Endometrial microvascular endothelial cells (primary cell): ENCODE data around the gene SLC45A1. TPM values are rescaled to one million over a fixed set of nuclear protein-coding genes. Genes with fewer than 3 reads are reported as not detected.
"Not testable (repeated sequence)": the region's sequence is repeated elsewhere in the genome, so short reads cannot be mapped to it uniquely, and the experiment has no call there.

Experiments
- in situ Hi-C: cut with HindIII; loops from 2 replicates; pipeline ENCODE4 v1.10.0; 2017; ENCODE audit warnings: low sequenced_read_pairs, low pct_unique_long_range_greater_than_20kb; ENCODE audit errors: inconsistent ontology term
- total RNA-seq: library from RNA; depleted of rRNA; stranded (reverse); fragments of >200 nt; gene quantifications from one replicate; pipeline ENCODE4 v1.2.3, GENCODE V29; 2015; ENCODE audit errors: inconsistent ontology term

Gene SLC45A1
- total RNA-seq, 1 donor from 2014 or later = not detected

DNA sequence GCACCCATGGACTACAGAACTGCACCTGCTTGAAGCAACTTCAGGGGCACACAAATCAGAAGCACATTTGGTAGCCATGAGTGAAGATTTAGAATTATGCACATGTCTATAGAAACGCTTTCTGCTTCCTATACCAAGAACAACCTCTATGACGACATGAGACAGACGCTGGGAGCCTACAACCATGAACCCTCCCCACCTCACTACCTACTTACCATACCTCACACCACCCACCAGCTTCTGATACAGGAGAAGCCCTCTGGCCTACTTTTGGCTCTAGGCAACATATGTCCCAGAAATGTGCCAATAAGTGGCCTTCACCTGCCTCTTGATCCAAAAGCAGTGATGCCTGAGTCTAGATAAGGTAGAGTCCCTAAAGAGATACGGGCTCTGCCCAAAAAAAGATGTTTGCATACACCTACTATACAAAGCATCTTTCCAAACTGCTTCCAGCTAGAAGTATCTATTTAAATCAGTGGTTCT is 58.5 kb downstream of the SLC45A1 start:
- in situ Hi-C loops = no loop called here

DNA sequence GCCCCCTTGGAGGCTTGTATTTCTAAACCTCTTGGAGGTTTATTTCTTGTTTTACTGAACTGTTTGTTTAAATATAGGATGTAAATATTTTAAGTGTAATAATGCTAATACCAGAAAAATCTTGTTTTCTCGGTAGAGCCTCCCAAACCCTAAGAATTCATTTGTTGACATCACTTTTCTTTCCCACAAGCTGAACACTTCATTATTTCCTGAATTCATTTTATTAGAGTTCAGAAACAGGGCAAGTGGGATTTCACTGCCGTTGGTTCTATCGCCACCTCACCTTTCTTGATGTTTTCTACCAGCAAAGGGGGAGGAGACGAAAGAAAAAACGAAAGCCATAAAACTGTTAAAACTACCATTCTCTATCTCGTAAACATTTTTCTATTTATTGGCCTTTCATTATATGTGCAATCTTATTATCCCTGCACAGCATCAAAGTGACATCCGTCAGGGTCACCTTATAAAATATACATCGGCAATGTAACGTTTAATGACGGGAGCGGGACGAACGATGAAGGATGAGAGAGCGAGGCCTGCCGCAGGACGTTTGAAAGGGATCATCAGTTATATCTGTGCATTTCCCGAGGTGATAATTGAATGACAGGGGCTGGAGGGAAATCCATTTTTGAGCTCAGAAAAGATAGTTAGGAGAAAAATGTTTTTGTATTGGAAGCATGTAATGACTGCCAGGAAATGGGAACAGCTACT is 59.5 kb downstream of the SLC45A1 start:
- in situ Hi-C loops = no loop called here

DNA sequence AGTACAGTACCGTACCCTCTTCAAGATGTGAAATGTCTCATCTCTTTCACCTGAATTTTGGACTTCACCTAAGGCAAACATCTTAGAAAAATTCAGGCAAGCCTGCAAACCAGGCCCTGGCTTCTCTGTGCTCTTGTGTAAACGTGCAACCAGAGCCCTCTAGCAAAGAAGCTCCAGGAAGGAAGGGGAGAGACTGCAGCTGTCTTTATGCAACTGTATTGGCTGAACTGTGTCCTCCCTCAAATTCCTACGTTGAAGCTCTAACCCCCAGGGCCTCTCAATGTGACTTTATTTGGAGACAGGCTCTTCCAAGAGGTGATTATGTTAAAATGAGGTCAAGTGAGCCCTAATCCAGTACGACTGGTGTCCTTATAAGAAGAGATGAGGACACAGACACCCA is 60.3 kb downstream of the SLC45A1 start:
- in situ Hi-C loops = no loop called here

DNA sequence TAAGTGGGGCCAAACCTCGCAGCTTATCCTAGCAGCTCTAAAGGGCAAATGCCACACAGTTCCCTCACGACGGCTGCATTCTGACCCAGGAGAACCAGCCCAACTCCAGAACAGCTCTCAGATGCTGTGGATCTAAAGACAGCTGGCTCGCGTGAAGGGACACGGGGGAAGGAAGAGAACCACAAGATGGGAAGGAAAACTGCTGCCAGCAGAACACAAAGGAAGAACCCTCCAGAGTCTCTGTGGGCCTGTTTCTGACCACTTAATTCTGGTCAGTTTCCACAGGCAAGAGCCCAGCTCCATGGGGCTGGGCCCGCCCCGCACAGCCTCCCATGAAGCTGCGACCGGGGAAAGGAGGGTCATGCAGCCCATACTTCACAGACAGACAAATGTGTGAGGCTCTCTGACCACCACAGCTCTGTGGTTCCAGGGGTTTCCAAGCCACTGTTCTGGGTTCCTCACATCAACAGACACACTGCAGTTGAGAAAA is 61.1 kb downstream of the SLC45A1 start:
- in situ Hi-C loops = no loop called here

DNA sequence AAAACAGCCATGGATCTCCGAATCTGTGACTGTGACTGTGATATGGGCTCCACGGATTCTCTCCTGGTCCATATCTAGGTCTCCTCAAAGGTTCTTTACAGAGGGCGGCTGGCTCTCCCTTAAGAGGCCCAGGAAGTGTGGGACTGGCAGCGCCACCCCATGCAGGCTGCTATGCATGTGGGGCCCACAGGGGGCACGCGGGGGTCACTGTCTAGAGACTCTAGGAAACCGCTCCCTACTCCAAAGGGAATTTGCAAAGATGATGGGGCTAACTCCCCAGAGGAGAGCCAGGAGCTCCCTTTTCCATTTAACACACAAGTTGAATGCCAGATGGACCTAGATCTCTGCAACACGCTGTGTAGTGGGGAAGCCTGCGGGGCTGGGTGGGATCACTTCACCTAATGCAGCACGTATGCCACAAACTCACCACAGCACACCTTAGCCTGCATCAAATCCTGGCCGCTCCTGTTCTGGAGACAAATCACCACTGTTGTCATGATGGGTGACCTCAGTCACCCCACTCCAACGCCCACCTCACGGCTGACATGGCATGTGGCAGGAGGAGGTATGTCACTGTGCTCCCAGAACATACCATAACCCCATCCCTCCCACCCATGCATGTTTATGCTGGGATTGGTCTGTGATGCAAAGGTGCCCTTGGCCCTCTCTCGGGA is 61.7 kb downstream of the SLC45A1 start:
- in situ Hi-C loops = no loop called here

DNA sequence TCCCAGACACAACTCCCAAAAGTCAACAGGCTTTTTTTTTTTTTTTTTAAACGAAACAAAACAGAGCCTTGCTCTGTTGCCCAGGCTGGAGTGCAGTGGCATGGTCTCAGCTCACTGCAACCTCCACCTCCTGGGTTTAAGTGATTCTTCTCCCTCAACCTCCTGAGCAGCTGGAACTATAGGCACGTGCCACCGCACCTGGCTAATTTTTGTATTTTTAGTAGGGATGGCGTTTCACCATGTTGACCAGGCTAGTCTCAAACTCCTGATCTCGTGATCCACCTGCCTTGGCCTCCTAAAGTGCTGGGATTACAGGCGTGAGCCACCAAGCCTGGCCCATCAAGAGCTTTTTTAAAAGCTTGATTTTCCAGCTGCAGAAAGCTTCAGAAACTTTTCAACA is 62.4 kb downstream of the SLC45A1 start:
- in situ Hi-C loops = not testable (repeated sequence)

DNA sequence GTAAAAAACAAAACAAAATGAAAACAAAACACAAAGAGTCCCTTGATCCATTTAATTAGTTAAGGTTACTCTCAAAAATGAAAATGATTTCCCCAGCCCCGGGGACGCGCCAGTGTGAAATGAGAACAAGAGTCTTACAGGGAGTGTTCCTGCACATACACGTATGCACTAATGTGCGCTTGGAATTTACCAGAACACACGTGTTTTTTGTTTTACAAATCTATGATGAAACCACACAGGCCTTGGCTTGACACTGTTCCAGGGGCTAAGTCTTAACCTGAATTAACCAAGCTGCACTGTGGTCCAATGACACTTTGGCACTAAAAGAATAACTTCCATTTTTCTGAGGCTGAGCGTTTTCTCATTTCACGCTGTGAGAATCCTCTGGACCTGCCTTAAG is 63.7 kb downstream of the SLC45A1 start:
- in situ Hi-C loops = no loop called here

DNA sequence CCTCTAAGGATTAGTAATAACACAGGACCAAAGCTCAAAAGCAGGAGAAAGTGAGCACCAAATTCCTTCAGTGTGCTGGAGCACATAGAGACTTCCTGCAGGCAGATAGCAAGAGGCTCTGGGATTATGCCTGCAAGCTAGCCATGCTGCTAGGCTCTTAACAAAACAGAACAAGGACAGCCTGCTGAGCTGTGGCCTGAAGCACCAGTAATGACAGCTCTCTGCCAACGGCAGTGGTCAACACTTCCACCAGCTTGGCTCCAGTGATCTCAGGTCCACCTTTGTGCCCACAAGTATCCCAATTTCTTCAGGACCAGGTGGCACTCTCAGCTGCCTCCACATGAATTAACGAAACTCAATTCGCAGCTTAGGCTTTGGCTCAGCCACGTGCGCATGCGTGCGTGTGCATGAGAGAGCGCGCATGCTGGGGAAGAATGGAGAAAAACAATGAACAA is 64.2 kb downstream of the SLC45A1 start:
- in situ Hi-C loops = no loop called here

DNA sequence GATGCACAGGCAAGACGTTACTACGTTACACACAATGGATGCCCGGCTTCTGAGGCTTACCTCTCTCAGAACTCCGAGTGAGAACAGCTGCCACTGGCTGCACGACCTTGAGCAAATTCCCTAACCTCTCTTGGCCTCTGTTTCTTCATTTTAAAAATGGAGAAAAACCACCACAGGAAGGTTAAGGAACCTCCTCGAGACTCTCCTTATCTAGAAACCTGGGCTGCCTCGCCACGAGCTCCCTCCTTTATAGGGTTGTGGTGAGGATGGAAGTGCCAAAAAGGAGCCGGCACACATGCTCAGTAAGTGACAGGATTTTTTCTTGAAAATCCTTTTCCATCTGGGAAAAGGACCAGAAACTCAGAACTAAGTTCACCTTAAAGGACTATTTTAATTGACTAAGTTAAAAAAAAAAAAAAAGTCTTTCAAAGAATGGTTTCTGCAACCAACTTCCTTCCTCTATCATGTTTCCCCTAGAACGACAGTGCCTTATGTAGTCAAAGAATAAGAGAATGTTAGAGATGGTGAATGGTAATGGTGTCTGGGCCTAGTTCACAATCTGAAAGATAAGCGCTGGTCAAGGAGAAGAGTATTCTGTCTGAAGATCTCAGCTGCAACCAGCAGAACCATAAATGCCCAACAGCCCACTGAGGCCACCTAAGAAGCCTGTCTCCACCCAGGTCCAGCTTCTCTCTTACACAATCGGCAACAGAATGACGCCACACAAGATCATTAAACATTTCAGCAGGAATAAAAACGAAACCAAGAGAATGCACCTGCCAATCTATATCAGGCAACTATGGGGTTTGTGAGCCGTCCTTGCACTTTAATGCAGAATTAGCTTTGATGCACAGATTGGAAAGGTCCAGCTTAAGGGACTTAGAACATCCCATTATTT is 64.9 kb downstream of the SLC45A1 start:
- in situ Hi-C loops = no loop called here

DNA sequence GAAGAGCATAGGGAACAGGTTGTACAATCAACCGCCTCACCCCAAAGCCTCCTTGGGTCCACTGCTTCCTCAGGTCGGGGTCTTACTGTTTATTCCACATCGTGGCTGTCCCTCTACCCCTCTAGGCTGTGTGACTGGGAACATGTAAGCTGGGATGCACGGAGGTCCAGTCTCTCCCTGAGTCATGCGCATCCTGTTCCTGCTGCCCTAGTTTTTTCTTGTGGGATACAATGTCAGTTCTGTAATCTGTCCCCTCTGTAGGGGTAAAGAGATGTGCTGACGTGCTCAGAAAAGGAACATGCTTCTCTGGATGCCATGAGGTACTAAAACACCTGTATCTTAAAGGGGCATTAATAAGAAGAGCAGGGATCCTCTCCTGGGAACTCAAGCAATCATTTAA is 66.2 kb downstream of the SLC45A1 start:
- in situ Hi-C loops = no loop called here

DNA sequence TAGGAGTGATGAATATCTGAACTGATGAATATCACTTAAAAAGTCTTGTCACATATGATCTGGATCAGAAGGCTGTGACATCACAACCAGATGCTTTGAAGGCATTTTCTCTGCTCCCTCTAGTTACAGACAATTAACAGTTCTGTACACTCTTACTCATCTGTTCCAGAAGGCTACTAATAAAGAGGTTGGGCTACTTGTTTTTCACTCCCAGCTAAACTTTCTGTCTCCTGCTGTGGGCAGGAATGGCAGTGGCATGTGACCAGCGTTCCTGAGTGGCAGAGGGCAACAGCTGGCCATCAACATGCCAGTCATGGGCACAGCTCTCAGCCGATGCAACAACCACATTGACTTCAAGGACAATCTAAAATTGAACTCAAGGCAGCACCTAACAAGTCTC is 66.7 kb downstream of the SLC45A1 start:
- in situ Hi-C loops = no loop called here

DNA sequence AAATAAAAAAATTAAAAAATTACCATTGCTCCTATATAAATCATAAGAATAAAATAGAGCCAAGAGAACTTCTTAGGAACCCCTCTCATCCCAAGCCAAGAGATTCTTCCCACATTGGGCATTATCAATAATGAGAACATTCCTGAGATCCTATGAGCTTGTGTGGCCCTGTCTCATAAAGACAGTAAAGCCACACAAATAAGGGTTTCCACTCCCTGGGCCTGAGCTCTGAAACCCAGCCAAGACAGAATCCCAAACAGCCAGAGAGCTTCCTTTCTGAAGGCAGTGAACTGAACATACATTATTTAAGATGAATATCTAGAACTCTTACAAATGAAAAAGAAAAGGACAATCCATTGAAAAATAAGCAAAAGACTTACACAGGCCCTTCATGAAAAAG is 68.3 kb downstream of the SLC45A1 start:
- in situ Hi-C loops = no loop called here

DNA sequence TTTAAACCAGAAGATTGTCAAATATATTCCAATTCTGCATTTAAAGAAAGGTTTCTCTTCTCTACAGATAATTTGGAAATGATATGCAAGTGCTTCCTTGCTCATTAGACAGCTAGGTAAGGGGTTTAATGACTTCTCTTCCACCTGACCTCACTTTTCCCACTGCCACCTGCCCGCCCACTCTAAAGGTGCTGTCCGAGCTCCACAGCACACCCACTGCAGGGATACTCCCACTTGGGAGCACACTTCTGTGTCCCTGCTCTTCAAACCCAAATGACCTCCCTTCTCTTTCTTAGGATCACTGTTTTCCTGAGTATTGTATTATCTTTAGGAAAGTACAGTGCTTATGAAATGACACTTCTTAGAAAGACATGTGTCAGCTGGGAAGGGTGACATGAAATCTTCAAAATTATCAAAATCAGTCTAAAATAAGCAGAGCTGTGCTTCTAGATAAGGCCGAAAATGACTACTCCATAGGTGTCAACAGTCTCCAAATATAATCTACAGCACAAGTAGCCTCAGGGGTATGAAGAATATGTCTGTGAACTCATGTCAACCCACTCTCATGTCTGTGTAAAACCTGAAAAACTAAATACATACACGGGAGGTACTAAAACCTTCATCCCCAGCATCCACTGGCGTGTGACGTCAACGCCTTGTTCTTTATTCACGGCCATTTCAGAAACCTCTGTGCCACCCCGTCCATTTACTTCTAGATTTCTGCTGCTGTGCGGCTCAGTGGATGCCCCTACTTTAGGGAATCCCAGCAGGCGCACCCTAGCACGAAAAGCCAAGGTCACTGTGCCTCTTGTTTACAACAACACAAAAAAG is 71.0 kb downstream of the SLC45A1 start:
- in situ Hi-C loops = no loop called here

DNA sequence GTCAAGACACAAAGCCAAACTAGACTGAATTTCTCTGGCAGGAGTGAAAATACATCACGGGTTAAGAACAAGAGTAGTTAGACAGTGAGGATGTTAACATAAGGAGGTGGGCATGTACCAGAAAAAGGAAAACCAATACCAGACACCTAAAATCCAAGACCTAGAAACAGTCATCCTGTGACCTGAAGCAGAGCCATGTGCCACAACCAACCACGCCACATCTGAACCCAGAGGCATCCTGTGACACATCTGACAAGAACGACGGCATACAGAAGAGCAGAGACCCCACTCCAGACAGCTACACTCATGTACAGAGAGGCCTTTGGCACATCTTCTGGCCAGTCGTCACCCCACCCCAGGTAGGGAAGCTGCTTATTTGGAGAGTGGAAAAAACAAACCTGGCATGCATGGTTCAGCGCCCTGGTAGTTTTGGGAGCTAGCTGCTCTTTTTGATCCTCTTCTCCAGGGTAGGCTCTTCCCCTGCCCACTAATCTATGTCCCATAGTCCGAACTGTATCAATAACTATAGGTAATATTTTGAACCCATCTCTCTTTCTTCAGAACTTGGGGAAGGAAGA is 72.1 kb downstream of the SLC45A1 start:
- in situ Hi-C loops = no loop called here

DNA sequence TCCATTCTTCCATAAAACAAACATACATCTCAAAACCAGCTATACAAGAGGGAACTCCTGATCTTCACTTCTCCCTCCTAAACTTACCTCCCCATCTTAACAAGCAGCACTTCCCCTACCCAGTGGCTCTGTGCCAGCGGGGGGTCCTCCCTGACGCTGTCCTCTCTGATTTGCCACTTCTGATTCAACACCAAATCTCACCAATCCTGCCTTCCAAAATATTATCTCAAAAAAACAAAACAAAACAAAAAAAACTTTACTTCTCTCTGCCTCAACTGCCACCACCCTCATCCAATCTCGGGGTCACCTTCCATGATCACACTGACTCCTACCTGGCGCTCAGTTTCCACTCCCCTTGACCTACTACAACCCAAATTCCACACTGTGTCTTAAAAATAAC is 72.8 kb downstream of the SLC45A1 start:
- in situ Hi-C loops = no loop called here

DNA sequence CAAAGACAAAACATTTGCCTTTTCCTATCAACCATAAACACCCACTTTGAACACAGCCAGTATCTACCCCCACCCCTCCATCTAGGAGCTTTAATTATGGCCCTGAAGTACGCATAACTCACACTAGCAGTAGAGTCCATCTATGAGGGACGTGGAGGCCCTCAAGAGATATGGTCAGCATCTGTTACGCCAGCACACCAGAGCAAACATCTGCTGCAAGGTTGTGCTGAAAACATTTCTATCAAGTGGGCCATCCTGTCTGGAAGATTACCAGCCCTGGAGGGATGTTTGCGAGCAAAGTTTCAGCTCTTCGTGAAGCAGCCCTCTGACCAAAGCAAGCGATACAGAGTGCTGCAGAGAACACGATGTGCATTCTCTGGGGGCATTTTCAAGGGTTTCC is 74.6 kb downstream of the SLC45A1 start:
- in situ Hi-C loops = no loop called here
